ENCODE results near the gene C12orf50.
A peak's percentile ranks its signal among the peaks of the same experiment; 100 is the strongest.
"Not testable (repeated sequence)": the region's sequence is repeated elsewhere in the genome, so short reads cannot be mapped to it uniquely, and the experiment has no call there.

Gene C12orf50

GRCh38 chr12:87960566-87960965 lies 68.6 kb downstream of the C12orf50 start:
- no peak overlapping the region for H3K9ac ChIP-seq (ENCODE audit: insufficient read length, low read depth)
- H3K4me1 ChIP-seq (ENCODE audit: insufficient read depth, insufficient read length): no peaks in the 10 kb centered on the region
- DNase-seq (ENCODE audit: low read depth, low spot score): no peak
- no peak overlapping the region for H3K4me3 ChIP-seq (ENCODE audit: insufficient read length, low read depth)
- no peaks in the 10 kb centered on the region for H3K36me3 ChIP-seq (ENCODE audit: insufficient read depth, insufficient read length, low read length)
- H3K27me3 ChIP-seq (ENCODE audit: insufficient read depth, insufficient read length): no peaks in the 10 kb centered on the region
- TF ChIP-seq SUZ12 (IDR thresholded peaks at IDR 0.05; ENCODE audit: extremely low read depth, insufficient read depth, insufficient read length) (no peak), YY1 (IDR thresholded peaks at IDR 0.05; ENCODE audit: insufficient read depth, insufficient read length) (no peak), ZNF274 (IDR thresholded peaks at IDR 0.05; ENCODE audit: low read depth, low read length) (no peak)
- no peaks in the 10 kb centered on the region for H3K9me3 ChIP-seq (ENCODE audit: insufficient read depth, low read length)

- DNase-seq (ENCODE audit: low read depth, low spot score); H3K27me3 ChIP-seq (ENCODE audit: insufficient read depth, insufficient read length); H3K4me3 ChIP-seq (ENCODE audit: insufficient read length, low read depth); H3K36me3 ChIP-seq (ENCODE audit: insufficient read depth, insufficient read length, low read length); H3K9ac ChIP-seq (ENCODE audit: insufficient read length, low read depth); H3K9me3 ChIP-seq (ENCODE audit: insufficient read depth, low read length); H3K4me1 ChIP-seq (ENCODE audit: insufficient read depth, insufficient read length): not testable (repeated sequence)
These were observed 75.2 kb downstream of the C12orf50 start for GRCh38 chr12:87954028-87954427.

GRCh38 chr12:87953256-87953860 lies 75.8 kb downstream of the C12orf50 start:
- H3K9me3 ChIP-seq (ENCODE audit: insufficient read depth, low read length): no peaks in the 10 kb centered on the region
- no peaks in the 10 kb centered on the region for H3K36me3 ChIP-seq (ENCODE audit: insufficient read depth, insufficient read length, low read length)
- peak; percentile 30 for DNase-seq (ENCODE audit: low read depth, low spot score)
- TF ChIP-seq YY1 (IDR thresholded peaks at IDR 0.05; ENCODE audit: insufficient read depth, insufficient read length) (no peak), SUZ12 (IDR thresholded peaks at IDR 0.05; ENCODE audit: extremely low read depth, insufficient read depth, insufficient read length) (no peak), ZNF274 (IDR thresholded peaks at IDR 0.05; ENCODE audit: low read depth, low read length) (no peak)
- no peaks in the 10 kb centered on the region for H3K4me1 ChIP-seq (ENCODE audit: insufficient read depth, insufficient read length)
- no peak overlapping the region for H3K4me3 ChIP-seq (ENCODE audit: insufficient read length, low read depth)
- H3K9ac ChIP-seq (ENCODE audit: insufficient read length, low read depth): no peak overlapping the region
- H3K27me3 ChIP-seq (ENCODE audit: insufficient read depth, insufficient read length): no peaks in the 10 kb centered on the region

- Histone ChIP-seq H3K4me1 (ENCODE audit: insufficient read depth, insufficient read length) (no peaks in the 10 kb centered on the region), H3K9ac (ENCODE audit: insufficient read length, low read depth) (no peak overlapping the region), H3K4me3 (ENCODE audit: insufficient read length, low read depth) (no peak overlapping the region), H3K27me3 (ENCODE audit: insufficient read depth, insufficient read length) (no peaks in the 10 kb centered on the region), H3K9me3 (ENCODE audit: insufficient read depth, low read length) (no peaks in the 10 kb centered on the region), H3K36me3 (ENCODE audit: insufficient read depth, insufficient read length, low read length) (no peaks in the 10 kb centered on the region)
- no peak for TF ChIP-seq SUZ12 (IDR thresholded peaks at IDR 0.05; ENCODE audit: extremely low read depth, insufficient read depth, insufficient read length)
- TF ChIP-seq ZNF274 (IDR thresholded peaks at IDR 0.05; ENCODE audit: low read depth, low read length): no peak
- no peak for TF ChIP-seq YY1 (IDR thresholded peaks at IDR 0.05; ENCODE audit: insufficient read depth, insufficient read length)
- DNase-seq (ENCODE audit: low read depth, low spot score): no peak
These were observed 76.4 kb downstream of the C12orf50 start for GRCh38 chr12:87952850-87953249.

GRCh38 chr12:87952223-87952622 lies 77.0 kb downstream of the C12orf50 start:
- no peak overlapping the region for H3K9ac ChIP-seq (ENCODE audit: insufficient read length, low read depth)
- no peak for DNase-seq (ENCODE audit: low read depth, low spot score)
- no peaks in the 10 kb centered on the region for H3K36me3 ChIP-seq (ENCODE audit: insufficient read depth, insufficient read length, low read length)
- H3K4me3 ChIP-seq (ENCODE audit: insufficient read length, low read depth): no peak overlapping the region
- no peaks in the 10 kb centered on the region for H3K9me3 ChIP-seq (ENCODE audit: insufficient read depth, low read length)
- no peak for TF ChIP-seq SUZ12 (IDR thresholded peaks at IDR 0.05; ENCODE audit: extremely low read depth, insufficient read depth, insufficient read length)
- H3K4me1 ChIP-seq (ENCODE audit: insufficient read depth, insufficient read length): no peaks in the 10 kb centered on the region
- no peaks in the 10 kb centered on the region for H3K27me3 ChIP-seq (ENCODE audit: insufficient read depth, insufficient read length)

GRCh38 chr12:87943762-87944161 lies 85.4 kb downstream of the C12orf50 start:
- no peaks in the 10 kb centered on the region for H3K9me3 ChIP-seq (ENCODE audit: insufficient read depth, low read length)
- TF ChIP-seq YY1 (IDR thresholded peaks at IDR 0.05; ENCODE audit: insufficient read depth, insufficient read length) (no peak), ZNF274 (IDR thresholded peaks at IDR 0.05; ENCODE audit: low read depth, low read length) (no peak), SUZ12 (IDR thresholded peaks at IDR 0.05; ENCODE audit: extremely low read depth, insufficient read depth, insufficient read length) (no peak)
- H3K27me3 ChIP-seq (ENCODE audit: insufficient read depth, insufficient read length): no peaks in the 10 kb centered on the region
- no peak for DNase-seq (ENCODE audit: low read depth, low spot score)
- H3K4me1 ChIP-seq (ENCODE audit: insufficient read depth, insufficient read length): no peaks in the 10 kb centered on the region
- no peak overlapping the region for H3K4me3 ChIP-seq (ENCODE audit: insufficient read length, low read depth)
- no peak overlapping the region for H3K9ac ChIP-seq (ENCODE audit: insufficient read length, low read depth)
- H3K36me3 ChIP-seq (ENCODE audit: insufficient read depth, insufficient read length, low read length): no peaks in the 10 kb centered on the region

- no peak overlapping the region for H3K9ac ChIP-seq (ENCODE audit: insufficient read length, low read depth)
- TF ChIP-seq YY1 (IDR thresholded peaks at IDR 0.05; ENCODE audit: insufficient read depth, insufficient read length) (no peak), SUZ12 (IDR thresholded peaks at IDR 0.05; ENCODE audit: extremely low read depth, insufficient read depth, insufficient read length) (no peak), ZNF274 (IDR thresholded peaks at IDR 0.05; ENCODE audit: low read depth, low read length) (no peak)
- no peak for DNase-seq (ENCODE audit: low read depth, low spot score)
- H3K27me3 ChIP-seq (ENCODE audit: insufficient read depth, insufficient read length): no peaks in the 10 kb centered on the region
- no peaks in the 10 kb centered on the region for H3K36me3 ChIP-seq (ENCODE audit: insufficient read depth, insufficient read length, low read length)
- no peaks in the 10 kb centered on the region for H3K4me1 ChIP-seq (ENCODE audit: insufficient read depth, insufficient read length)
- H3K9me3 ChIP-seq (ENCODE audit: insufficient read depth, low read length): peaks cover 2% of the 10 kb centered on the region; the same call in 1 of the 2 replicates
- no peak overlapping the region for H3K4me3 ChIP-seq (ENCODE audit: insufficient read length, low read depth)
These were observed 86.2 kb downstream of the C12orf50 start for GRCh38 chr12:87943023-87943422.

- Histone ChIP-seq H3K9me3 (ENCODE audit: insufficient read depth, low read length) (peaks cover 22% of the 10 kb centered on the region; the same call in 1 of the 2 replicates), H3K27me3 (ENCODE audit: insufficient read depth, insufficient read length) (no peaks in the 10 kb centered on the region), H3K4me3 (ENCODE audit: insufficient read length, low read depth) (no peak overlapping the region), H3K9ac (ENCODE audit: insufficient read length, low read depth) (no peak overlapping the region), H3K4me1 (ENCODE audit: insufficient read depth, insufficient read length) (no peaks in the 10 kb centered on the region), H3K36me3 (ENCODE audit: insufficient read depth, insufficient read length, low read length) (no peaks in the 10 kb centered on the region)
- peak; percentile 2 for DNase-seq (ENCODE audit: low read depth, low spot score)
- TF ChIP-seq SUZ12 (IDR thresholded peaks at IDR 0.05; ENCODE audit: extremely low read depth, insufficient read depth, insufficient read length): no peak
- no peak for TF ChIP-seq ZNF274 (IDR thresholded peaks at IDR 0.05; ENCODE audit: low read depth, low read length)
These were observed 90.0 kb downstream of the C12orf50 start for GRCh38 chr12:87939182-87939581.
